HEK293 (cell line): ENCODE results near the gene NT5DC2.

Experiments used
- HOXA7 ChIP-seq: sonication (generic); formaldehyde crosslinking; IDR thresholded peaks from 2 replicates; pipeline ENCODE4 v1.8.1; 2022; ENCODE audit warnings: missing genetic modification reagents, borderline replicate concordance
- WT1 ChIP-seq: fragments of 450-650 bp; formaldehyde crosslinking; IDR thresholded peaks from 2 replicates; pipeline ENCODE4 v1.5.1; 2016; ENCODE audit warnings: missing biosample characterization, missing genetic modification characterization
- ZNF211 ChIP-seq: fragments of 450-650 bp; formaldehyde crosslinking; IDR thresholded peaks from 2 replicates; pipeline ENCODE4 v1.5.1; 2016; ENCODE audit warnings: low read depth, missing biosample characterization, missing genetic modification characterization
- ZNF24 ChIP-seq: fragments of 450-650 bp; formaldehyde crosslinking; IDR thresholded peaks from 2 replicates; pipeline ENCODE4 v1.5.1; 2016; ENCODE audit warnings: missing biosample characterization, missing genetic modification characterization
- TF ChIP-seq, protein P1 (sequence below): fragments of 450-650 bp; formaldehyde crosslinking; IDR thresholded peaks from 2 replicates; pipeline ENCODE4 v1.5.1; 2016; ENCODE audit warnings: missing biosample characterization, missing genetic modification characterization
- TF ChIP-seq, protein P2 (sequence below): fragments of 450-650 bp; formaldehyde crosslinking; IDR thresholded peaks from 2 replicates; pipeline ENCODE4 v1.5.1; 2016; ENCODE audit warnings: missing biosample characterization, missing genetic modification characterization
- TF ChIP-seq, protein P3 (sequence below): fragments of 450-650 bp; formaldehyde crosslinking; IDR thresholded peaks from 2 replicates; pipeline ENCODE4 v1.5.1; 2016; ENCODE audit warnings: missing biosample characterization, missing genetic modification characterization, borderline replicate concordance
- TF ChIP-seq, protein P4 (sequence below): fragments of 450-650 bp; formaldehyde crosslinking; IDR thresholded peaks from 2 replicates; pipeline ENCODE4 v1.5.1; 2016; ENCODE audit warnings: missing biosample characterization, missing genetic modification characterization, low read depth
- TF ChIP-seq, protein P5 (sequence below): fragments of 450-650 bp; formaldehyde crosslinking; IDR thresholded peaks from 2 replicates; pipeline ENCODE4 v1.5.1; 2016; ENCODE audit warnings: missing biosample characterization, missing genetic modification characterization

DNA sequence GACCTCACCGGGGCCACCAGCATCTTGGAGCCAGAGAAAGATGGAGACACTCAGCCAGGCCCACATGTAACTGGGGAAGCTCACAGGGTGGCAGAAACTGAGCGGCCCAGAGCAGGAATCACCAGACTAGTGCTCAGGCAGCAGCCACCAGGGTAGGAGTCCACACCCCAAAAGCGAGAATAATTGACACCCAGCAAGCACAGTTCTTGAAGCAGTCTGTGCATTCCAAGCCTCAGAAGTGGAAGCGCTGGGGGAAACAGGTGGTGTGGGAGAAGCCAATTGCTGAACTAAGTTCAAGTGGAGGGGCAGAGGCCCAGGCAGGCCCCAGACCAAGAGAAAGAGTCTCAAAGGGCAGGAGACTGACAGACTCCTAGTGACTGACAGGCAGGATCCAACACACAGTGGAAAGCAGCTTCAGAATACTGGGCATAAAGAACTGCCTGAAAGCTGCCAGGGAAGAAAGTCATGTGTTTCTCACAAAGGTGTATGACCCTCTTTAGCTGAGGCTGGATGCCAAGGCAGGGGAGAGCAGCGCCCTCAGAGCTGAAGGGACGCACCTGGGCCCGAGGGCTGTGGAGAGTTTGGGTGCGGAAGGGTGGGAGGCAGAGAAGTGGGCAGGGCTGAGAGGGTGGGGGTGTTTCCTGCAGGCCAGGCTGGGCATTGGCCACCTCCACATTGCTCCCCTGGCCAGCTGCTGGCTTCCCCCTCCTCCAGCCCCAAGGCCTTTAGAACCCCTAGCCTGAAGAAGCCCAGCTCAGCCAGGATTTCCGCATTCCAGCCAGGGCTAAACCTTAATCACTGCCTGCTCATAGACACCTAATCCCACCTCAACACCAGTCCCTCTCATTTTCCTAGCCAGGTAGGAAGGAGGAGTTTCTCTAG, 7.7 kb downstream of the NT5DC2 start:
- TF ChIP-seq HOXA7 (CRISPR knock-in tag), result no peak
- TF ChIP-seq, protein P1, sequence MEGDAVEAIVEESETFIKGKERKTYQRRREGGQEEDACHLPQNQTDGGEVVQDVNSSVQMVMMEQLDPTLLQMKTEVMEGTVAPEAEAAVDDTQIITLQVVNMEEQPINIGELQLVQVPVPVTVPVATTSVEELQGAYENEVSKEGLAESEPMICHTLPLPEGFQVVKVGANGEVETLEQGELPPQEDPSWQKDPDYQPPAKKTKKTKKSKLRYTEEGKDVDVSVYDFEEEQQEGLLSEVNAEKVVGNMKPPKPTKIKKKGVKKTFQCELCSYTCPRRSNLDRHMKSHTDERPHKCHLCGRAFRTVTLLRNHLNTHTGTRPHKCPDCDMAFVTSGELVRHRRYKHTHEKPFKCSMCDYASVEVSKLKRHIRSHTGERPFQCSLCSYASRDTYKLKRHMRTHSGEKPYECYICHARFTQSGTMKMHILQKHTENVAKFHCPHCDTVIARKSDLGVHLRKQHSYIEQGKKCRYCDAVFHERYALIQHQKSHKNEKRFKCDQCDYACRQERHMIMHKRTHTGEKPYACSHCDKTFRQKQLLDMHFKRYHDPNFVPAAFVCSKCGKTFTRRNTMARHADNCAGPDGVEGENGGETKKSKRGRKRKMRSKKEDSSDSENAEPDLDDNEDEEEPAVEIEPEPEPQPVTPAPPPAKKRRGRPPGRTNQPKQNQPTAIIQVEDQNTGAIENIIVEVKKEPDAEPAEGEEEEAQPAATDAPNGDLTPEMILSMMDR (tag by site-specific recombination), result no peak
- no peak for TF ChIP-seq ZNF24
- TF ChIP-seq WT1 (tag by site-specific recombination), result no peak
- TF ChIP-seq, protein P2, sequence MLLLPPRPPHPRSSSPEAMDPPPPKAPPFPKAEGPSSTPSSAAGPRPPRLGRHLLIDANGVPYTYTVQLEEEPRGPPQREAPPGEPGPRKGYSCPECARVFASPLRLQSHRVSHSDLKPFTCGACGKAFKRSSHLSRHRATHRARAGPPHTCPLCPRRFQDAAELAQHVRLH (tag by site-specific recombination), result no peak
- TF ChIP-seq, protein P3, sequence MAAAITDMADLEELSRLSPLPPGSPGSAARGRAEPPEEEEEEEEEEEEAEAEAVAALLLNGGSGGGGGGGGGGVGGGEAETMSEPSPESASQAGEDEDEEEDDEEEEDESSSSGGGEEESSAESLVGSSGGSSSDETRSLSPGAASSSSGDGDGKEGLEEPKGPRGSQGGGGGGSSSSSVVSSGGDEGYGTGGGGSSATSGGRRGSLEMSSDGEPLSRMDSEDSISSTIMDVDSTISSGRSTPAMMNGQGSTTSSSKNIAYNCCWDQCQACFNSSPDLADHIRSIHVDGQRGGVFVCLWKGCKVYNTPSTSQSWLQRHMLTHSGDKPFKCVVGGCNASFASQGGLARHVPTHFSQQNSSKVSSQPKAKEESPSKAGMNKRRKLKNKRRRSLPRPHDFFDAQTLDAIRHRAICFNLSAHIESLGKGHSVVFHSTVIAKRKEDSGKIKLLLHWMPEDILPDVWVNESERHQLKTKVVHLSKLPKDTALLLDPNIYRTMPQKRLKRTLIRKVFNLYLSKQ (tag by site-specific recombination), result no peak
- TF ChIP-seq, protein P4, sequence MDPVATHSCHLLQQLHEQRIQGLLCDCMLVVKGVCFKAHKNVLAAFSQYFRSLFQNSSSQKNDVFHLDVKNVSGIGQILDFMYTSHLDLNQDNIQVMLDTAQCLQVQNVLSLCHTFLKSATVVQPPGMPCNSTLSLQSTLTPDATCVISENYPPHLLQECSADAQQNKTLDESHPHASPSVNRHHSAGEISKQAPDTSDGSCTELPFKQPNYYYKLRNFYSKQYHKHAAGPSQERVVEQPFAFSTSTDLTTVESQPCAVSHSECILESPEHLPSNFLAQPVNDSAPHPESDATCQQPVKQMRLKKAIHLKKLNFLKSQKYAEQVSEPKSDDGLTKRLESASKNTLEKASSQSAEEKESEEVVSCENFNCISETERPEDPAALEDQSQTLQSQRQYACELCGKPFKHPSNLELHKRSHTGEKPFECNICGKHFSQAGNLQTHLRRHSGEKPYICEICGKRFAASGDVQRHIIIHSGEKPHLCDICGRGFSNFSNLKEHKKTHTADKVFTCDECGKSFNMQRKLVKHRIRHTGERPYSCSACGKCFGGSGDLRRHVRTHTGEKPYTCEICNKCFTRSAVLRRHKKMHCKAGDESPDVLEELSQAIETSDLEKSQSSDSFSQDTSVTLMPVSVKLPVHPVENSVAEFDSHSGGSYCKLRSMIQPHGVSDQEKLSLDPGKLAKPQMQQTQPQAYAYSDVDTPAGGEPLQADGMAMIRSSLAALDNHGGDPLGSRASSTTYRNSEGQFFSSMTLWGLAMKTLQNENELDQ, result no peak
- TF ChIP-seq, protein P5, sequence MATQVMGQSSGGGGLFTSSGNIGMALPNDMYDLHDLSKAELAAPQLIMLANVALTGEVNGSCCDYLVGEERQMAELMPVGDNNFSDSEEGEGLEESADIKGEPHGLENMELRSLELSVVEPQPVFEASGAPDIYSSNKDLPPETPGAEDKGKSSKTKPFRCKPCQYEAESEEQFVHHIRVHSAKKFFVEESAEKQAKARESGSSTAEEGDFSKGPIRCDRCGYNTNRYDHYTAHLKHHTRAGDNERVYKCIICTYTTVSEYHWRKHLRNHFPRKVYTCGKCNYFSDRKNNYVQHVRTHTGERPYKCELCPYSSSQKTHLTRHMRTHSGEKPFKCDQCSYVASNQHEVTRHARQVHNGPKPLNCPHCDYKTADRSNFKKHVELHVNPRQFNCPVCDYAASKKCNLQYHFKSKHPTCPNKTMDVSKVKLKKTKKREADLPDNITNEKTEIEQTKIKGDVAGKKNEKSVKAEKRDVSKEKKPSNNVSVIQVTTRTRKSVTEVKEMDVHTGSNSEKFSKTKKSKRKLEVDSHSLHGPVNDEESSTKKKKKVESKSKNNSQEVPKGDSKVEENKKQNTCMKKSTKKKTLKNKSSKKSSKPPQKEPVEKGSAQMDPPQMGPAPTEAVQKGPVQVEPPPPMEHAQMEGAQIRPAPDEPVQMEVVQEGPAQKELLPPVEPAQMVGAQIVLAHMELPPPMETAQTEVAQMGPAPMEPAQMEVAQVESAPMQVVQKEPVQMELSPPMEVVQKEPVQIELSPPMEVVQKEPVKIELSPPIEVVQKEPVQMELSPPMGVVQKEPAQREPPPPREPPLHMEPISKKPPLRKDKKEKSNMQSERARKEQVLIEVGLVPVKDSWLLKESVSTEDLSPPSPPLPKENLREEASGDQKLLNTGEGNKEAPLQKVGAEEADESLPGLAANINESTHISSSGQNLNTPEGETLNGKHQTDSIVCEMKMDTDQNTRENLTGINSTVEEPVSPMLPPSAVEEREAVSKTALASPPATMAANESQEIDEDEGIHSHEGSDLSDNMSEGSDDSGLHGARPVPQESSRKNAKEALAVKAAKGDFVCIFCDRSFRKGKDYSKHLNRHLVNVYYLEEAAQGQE (tag by site-specific recombination), result no peak
- no peak for TF ChIP-seq ZNF211 (tag by site-specific recombination)
